ENCODE data around the gene ITIH4.

DNA sequence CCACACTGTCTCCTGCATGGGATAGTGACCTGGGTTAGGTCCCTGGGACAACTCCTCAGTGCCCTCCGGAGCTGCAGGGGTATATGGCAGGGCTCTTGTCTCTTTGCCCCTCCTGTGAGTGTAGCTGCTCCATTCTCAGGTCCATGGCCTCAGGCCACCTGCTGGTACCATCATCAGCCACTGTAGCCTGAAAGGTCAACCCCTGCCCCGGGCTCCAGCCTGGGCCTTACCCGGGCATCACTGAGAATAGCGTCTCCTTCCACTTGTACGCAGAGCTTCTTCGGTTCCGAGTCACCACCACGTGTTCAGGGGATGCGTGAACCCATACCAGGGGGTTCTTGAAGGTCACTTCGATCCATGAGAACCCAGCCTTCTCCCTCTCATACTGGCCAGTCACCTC is 13.8 kb downstream of the ITIH4 start:
- TF ChIP-seq ASH2L (IDR thresholded peaks at IDR 0.05; ENCODE audit: insufficient read length, low read depth, low read length) = no peak
- TF ChIP-seq, protein P1, sequence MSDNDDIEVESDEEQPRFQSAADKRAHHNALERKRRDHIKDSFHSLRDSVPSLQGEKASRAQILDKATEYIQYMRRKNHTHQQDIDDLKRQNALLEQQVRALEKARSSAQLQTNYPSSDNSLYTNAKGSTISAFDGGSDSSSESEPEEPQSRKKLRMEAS (IDR thresholded peaks at IDR 0.05) = no peak
- TF ChIP-seq XRCC5 (optimal IDR thresholded peaks at IDR 0.05; ENCODE audit: low read length) = no peak
- no peak for TF ChIP-seq PLRG1 (conservative IDR thresholded peaks at IDR 0.05)

Measured in HepG2 (cell line).